Colon (tissue), 2 donors: ENCODE data around the gene OR5AU1.

ENCODE experiments used
- FAIRE-seq: peaks from 2 replicates; lab custom pipeline; 2012; peaks lifted over from hg19 to GRCh38; lab: Jason Lieb, UNC
- donor health status: control.
- donor health status: control.

OR5AU1 gene

DNA sequence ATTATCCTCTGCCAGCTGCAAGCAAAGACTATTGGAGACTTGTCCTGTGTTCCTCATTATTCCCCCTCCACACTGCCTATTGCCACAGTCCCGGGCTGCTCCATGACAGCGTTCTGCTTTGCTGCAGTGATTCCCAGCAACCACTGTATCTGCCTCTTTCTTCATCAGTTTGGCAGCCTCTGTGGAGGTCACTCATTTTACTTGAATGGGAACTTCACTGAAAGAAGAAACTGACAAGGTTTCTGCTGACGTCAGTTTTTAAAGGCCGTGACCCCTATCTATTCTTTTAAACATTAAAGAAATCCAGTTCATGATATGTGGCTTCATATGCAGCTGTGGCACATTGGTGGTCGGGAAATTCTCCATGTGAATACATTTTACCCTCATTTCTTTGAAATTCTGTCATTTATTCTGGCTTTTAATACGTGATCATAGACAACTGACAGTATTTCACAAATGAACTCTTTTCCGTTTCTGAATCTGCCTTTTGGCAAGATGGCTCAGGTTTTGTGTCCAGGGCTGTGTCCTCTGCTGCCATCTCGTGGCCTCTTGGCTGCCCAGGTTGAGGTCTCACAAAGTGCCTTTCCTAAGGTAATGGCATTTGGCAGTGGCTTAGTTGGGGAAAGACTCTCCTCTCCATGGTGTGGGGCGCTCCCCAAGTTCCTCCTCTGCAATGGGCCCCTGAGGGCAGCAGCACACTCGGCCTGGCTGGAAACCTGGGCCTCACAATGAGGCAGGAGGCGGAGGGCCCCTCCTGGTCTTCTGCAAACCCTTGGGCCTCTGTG lies 49.2 kb downstream of the OR5AU1 start:
- FAIRE-seq, result no peak

DNA sequence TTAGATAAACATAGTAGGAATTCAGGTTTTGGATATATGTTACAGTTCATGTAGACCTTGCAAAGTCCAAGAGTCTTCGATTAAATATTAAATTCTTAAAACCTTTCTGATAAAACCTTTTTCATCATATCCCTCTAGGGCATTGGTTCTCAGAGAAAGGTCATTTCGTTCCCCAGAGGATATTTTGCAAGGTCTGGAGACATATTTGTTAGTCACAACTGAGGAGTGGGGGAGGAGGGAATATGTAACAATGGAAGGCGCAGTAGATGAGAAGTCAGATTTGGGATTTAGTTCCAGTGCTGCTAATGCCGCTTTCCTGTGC lies 49.7 kb downstream of the OR5AU1 start:
- FAIRE-seq, result no peak

DNA sequence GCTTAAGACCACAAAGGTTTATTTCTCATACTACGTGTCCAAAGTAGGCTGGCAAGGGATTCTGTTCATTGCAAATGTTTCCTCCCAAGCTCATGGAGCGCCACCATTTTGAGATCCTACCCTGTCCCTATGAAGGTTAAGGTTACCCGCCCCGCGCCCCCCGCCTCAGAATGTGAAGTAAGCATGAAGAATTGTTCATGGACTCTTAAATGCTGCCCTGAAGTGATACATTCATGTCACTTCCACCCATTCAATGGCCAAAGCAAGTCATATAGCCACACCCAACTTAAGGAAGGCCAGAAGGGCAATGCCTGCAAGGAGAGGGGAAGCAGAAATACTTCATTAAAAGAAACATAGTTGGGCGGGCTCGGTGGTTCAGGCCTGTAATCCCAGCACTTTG lies 50.8 kb downstream of the OR5AU1 start:
- FAIRE-seq, result no peak
